UCSD-AML1 (cell line): ENCODE data around the gene DUSP21.
"Not testable (repeated sequence)": the region's sequence is repeated elsewhere in the genome, so short reads cannot be mapped to it uniquely, and the experiment has no call there.

ENCODE experiments used
- DNase-seq: peaks from one replicate; lab custom pipeline; 2025; ENCODE audit not compliant: unreplicated experiment; lab: John Stamatoyannopoulos, UW

Gene DUSP21

GRCh38 chrX:44843753-44844152 is at the start of gene DUSP21:
DUSP21 (plus strand) TSS chrX:44844021; CDS start chrX:44844133, 112 bp downstream.
- no peak for DNase-seq

GRCh38 chrX:44795945-44796450 is 47.8 kb upstream of the DUSP21 start:
- DNase-seq: no peak

GRCh38 chrX:44802613-44803012 is 41.2 kb upstream of the DUSP21 start:
- no peak for DNase-seq

- DNase-seq: no peak
These were observed 28.1 kb upstream of the DUSP21 start for GRCh38 chrX:44815681-44816080.

GRCh38 chrX:44816367-44816766 is 27.5 kb upstream of the DUSP21 start:
- no peak for DNase-seq

- DNase-seq: no peak
These were observed 26.8 kb upstream of the DUSP21 start for GRCh38 chrX:44817029-44817428.

- DNase-seq: no peak
These were observed 21.2 kb upstream of the DUSP21 start for GRCh38 chrX:44822601-44823000.

- not testable (repeated sequence) for DNase-seq
These were observed 20.6 kb upstream of the DUSP21 start for GRCh38 chrX:44823193-44823592.

- no peak for DNase-seq
These were observed 15.7 kb upstream of the DUSP21 start for GRCh38 chrX:44828008-44828605.

- DNase-seq: no peak
These were observed 14.0 kb upstream of the DUSP21 start for GRCh38 chrX:44829832-44830231.

- DNase-seq: no peak
These were observed 1.1 kb upstream of the DUSP21 start for GRCh38 chrX:44842550-44843317.

GRCh38 chrX:44843318-44843702 is 511 bp upstream of the DUSP21 start:
- DNase-seq: no peak

- no peak for DNase-seq
These were observed 383 bp downstream of the DUSP21 start for GRCh38 chrX:44844204-44844603.

- not testable (repeated sequence) for DNase-seq
These were observed 7.1 kb downstream of the DUSP21 start for GRCh38 chrX:44850891-44851290.

- no peak for DNase-seq
These were observed 27.4 kb downstream of the DUSP21 start for GRCh38 chrX:44871114-44871645.

GRCh38 chrX:44871931-44872820 is 28.4 kb downstream of the DUSP21 start:
- DNase-seq: no peak

GRCh38 chrX:44872821-44873414 is 29.1 kb downstream of the DUSP21 start, which contains the start of gene KDM6A:
KDM6A (plus strand) TSS chrX:44873188; CDS start chrX:44873552, 364 bp downstream.
- peak; percentile 99 for DNase-seq

GRCh38 chrX:44873415-44874276 is 29.8 kb downstream of the DUSP21 start:
- DNase-seq: peak; percentile 73

- DNase-seq: peak; percentile 41
These were observed 30.8 kb downstream of the DUSP21 start for GRCh38 chrX:44874420-44875184.
